Lung (tissue), 12 donors: ENCODE measurements around the gene KLHL29. TPM values are rescaled to one million over a fixed set of nuclear protein-coding genes. Genes with fewer than 3 reads are reported as not detected.

ENCODE experiments used
- ATAC-seq: fragments of 200-7000 bp; cut with Tn5 transposase; one replicate; pipeline ENCODE4 v1.9.1; 2020; ENCODE audit warnings: moderate number of reproducible peaks; ENCODE audit not compliant: insufficient read depth, low FRiP score
- DNase-seq, 3 donors: peaks; one replicate each; pipeline ENCODE4 v3.0.0-alpha.2; 2013 to 2017
- H3K27ac ChIP-seq, 2 donors: one replicate each; pipeline ENCODE4 v1.5.1; 2013; ENCODE audit warnings: mild to moderate bottlenecking in 2 of 2, moderate library complexity in 2 of 2, control low read depth in 1 of 2, inconsistent platforms in 1 of 2, low read depth in 1 of 2, low read length in 1 of 2
- H3K27me3 ChIP-seq, 3 donors: one replicate each; pipeline ENCODE4 v1.5.1; 2013; ENCODE audit warnings: low read length in 2 of 3; ENCODE audit not compliant: control insufficient read depth in 3 of 3, insufficient read depth in 3 of 3
- H3K36me3 ChIP-seq, 4 donors: one replicate each; pipeline ENCODE4 v1.5.1; 2013; ENCODE audit warnings: low read length in 4 of 4, mild to moderate bottlenecking in 1 of 4, moderate library complexity in 1 of 4; ENCODE audit not compliant: control insufficient read depth in 4 of 4, insufficient read depth in 4 of 4
- H3K4me1 ChIP-seq, 5 donors: one replicate each; pipeline ENCODE4 v1.5.1; 2013; ENCODE audit warnings: low read length in 5 of 5, mild to moderate bottlenecking in 2 of 5, moderate library complexity in 1 of 5; ENCODE audit not compliant: control insufficient read depth in 5 of 5, insufficient read depth in 5 of 5
- H3K4me3 ChIP-seq: one replicate; pipeline ENCODE4 v1.5.1; 2013; ENCODE audit warnings: mild to moderate bottlenecking, control low read depth, moderate library complexity
- H3K9ac ChIP-seq, 2 donors: one replicate each; pipeline ENCODE4 v1.5.1; 2013; ENCODE audit warnings: low read length in 2 of 2, control low read depth in 1 of 2; ENCODE audit not compliant: insufficient read depth in 1 of 2
- H3K9me3 ChIP-seq, 4 donors: one replicate each; pipeline ENCODE4 v1.5.1; 2013; ENCODE audit warnings: low read length in 3 of 4, mild to moderate bottlenecking in 1 of 4, moderate library complexity in 1 of 4; ENCODE audit not compliant: control insufficient read depth in 4 of 4, insufficient read depth in 3 of 4
- WGBS, 2 donors: extraction: QIAGEN DNeasy Blood & Tissue Kit; methylation state at CpG; one replicate each; pipeline ENCODE4 v1.1.7; 2013; 5-methylcytosine and 5-hydroxymethylcytosine counted together
- polyA plus RNA-seq, 2 donors: library from polyadenylated mRNA; stranded (reverse); fragments of 200-250 nt; gene quantifications; one replicate each; pipeline ENCODE4 v1.2.1, GENCODE V29; 2013
- total RNA-seq, 2 donors: library from RNA; depleted of rRNA in 1 of 2; stranded (reverse); fragments of >200 nt in 1 of 2; gene quantifications; one replicate each; pipeline ENCODE4 v1.2.1, GENCODE V29; 2014 to 2021
- TF ChIP-seq, protein P1 (sequence below): IDR thresholded peaks from 2 replicates; pipeline ENCODE4 v1.5.1; 2012; ENCODE audit warnings: mild to moderate bottlenecking; ENCODE audit errors: control extremely low read depth, extremely low read depth
- donor health status: control.
- donor health status: control.
- donor health status: Bipolar disorder and iron deficiency.
- donor health status: healthy.
- donor health status: DM: yes; HTN: yes; CAD: no.

KLHL29 gene
- total and polyA plus RNA-seq, 4 donors: 2.7 to 16.2 (median 3.5) TPM

DNA sequence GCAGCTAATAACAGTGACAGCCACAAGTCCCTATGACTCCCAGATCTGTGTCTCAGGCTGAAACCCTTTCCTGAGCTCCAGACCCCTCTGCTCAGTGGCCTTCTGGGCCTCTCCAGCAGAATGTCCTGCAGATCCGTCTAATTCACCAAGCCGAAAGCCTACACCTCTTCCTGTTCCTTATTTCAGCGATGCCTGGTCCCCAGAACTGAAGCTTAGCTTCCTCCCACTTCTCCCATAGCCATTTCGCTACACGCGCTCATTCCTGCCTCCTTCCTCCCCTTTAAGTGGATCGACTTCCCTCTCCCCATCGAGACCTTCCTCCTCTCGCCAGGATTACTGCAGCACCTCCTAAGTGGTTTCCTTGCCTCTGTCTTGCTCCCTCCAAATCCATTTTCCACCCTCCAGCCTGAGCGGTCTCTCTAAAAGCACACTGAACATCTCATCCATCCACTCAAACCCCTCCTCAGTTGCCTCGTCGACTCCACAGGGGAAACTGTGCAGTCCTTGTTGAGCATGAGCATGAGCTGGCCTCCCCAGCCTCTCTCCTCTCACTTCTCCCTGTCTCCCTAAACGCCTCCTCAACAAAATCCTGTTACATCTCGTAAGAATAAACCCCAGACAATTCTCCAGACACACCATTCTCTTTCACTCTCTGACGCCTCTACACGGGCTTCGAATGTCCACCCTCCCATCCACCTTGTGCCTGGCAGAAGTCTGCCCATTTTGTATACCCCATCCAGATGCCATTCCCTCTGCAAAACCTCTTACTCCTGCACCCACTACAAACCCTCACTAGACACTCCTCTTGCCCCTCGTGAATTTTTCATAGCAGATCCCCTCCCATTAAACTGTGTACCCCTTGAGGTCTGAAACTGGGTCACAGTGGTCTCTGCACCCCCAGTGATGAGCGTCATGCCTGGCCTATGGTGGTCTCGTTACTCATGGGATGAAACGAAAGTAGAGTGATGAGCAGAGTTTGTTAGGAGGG, 309.4 kb downstream of the KLHL29 start:
- WGBS, 2 donors: 76 to 82% methylated on average over 21 of the region's 21 CpGs
- Histone ChIP-seq H3K36me3 (peaks cover 0 to 13% (median 0%) of the 10 kb centered on the region in 4 donors), H3K27me3 (no peaks in the 10 kb centered on the region), H3K4me3 (no peak overlapping the region), H3K9ac (no peak overlapping the region), H3K9me3 (no peaks in the 10 kb centered on the region), H3K4me1 (peaks cover 0 to 19% (median 2%) of the 10 kb centered on the region in 5 donors), H3K27ac (no peak overlapping the region)
- DNase-seq (peak in 1 of 3 donors; percentile 3), ATAC-seq (no peak)
- TF ChIP-seq, protein P1, sequence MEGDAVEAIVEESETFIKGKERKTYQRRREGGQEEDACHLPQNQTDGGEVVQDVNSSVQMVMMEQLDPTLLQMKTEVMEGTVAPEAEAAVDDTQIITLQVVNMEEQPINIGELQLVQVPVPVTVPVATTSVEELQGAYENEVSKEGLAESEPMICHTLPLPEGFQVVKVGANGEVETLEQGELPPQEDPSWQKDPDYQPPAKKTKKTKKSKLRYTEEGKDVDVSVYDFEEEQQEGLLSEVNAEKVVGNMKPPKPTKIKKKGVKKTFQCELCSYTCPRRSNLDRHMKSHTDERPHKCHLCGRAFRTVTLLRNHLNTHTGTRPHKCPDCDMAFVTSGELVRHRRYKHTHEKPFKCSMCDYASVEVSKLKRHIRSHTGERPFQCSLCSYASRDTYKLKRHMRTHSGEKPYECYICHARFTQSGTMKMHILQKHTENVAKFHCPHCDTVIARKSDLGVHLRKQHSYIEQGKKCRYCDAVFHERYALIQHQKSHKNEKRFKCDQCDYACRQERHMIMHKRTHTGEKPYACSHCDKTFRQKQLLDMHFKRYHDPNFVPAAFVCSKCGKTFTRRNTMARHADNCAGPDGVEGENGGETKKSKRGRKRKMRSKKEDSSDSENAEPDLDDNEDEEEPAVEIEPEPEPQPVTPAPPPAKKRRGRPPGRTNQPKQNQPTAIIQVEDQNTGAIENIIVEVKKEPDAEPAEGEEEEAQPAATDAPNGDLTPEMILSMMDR: no peak

DNA sequence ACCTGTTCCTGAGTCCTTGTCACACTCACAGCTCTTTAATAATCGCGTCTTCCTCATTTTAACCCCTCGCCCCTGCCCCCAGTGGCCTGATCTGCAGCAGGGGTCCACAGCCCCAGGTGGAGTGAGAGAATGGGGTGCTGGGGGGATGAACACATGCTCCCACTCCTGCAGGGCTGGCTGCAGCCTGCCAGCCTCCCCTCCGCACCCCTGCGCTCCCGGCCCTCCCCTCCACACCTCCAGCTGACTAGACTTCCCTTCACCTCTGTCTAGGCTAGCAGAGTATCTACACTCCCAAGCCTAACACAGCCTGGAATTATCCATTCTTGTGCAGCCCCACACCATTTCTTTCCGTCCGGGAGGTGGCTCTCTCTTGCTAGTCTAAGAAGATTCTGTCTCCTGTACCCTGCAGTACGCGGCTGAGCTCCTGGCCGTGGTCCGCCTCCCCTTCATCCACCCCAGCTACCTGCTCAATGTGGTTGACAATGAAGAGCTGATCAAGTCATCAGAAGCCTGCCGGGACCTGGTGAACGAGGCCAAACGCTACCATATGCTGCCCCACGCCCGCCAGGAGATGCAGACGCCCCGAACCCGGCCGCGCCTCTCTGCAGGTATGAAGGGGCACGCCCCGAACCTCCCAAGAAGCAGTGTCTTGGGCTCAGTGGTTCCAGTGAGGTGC, 310.4 kb downstream of the KLHL29 start:
- H3K27ac ChIP-seq: no peak overlapping the region
- H3K27me3 ChIP-seq: no peaks in the 10 kb centered on the region
- H3K9me3 ChIP-seq: peaks cover 0 to 4% (median 0%) of the 10 kb centered on the region in 4 donors
- no peak overlapping the region for H3K4me3 ChIP-seq
- H3K36me3 ChIP-seq: peaks cover 0 to 13% (median 0%) of the 10 kb centered on the region in 4 donors
- ATAC-seq: no peak
- TF ChIP-seq, protein P1: no peak
- no peak overlapping the region for H3K9ac ChIP-seq
- peak in 1 of 3 donors; percentile 8 for DNase-seq
- WGBS, 2 donors: 95 to 96% methylated on average over 24 of the region's 24 CpGs
- peaks cover 0 to 22% (median 7%) of the 10 kb centered on the region in 5 donors for H3K4me1 ChIP-seq

DNA sequence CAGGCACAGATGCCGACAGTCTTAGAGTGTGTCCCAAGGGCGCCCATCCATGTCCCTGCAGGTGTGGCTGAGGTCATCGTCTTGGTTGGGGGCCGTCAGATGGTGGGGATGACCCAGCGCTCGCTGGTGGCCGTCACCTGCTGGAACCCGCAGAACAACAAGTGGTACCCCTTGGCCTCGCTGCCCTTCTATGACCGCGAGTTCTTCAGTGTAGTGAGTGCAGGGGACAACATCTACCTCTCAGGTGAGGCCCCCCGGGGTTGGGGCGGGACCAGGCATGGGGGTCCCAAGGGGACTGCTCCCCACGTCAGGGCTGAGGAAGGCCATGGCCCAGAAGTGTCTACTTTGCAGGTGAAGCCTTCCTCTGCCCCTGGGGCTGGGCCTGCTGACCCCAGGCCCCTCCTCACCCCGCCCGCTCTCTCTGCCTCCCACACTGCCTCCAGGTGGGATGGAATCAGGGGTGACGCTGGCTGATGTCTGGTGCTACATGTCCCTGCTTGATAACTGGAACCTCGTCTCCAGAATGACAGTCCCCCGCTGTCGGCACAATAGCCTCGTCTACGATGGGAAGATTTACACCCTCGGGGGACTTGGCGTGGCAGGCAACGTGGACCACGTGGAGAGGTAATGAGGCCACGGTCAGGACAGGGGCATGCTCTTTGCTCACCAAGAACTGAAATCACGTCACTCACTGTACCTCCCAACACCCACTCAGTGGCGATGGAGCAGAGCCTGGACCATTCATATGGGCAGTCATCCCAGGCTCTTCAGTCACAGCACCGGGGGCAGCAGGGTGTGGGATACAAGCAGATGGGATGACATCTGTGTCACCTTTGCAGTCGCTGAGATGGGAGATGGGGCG, 311.1 kb downstream of the KLHL29 start:
- no peak for ATAC-seq

More for the DNA sequence above, 311.1 kb downstream of the KLHL29 start:
- Histone ChIP-seq H3K27ac (no peak overlapping the region), H3K27me3 (no peaks in the 10 kb centered on the region), H3K9ac (no peak overlapping the region), H3K9me3 (peaks cover 0 to 4% (median 0%) of the 10 kb centered on the region in 4 donors), H3K4me3 (no peak overlapping the region), H3K4me1 (peaks cover 0 to 22% (median 7%) of the 10 kb centered on the region in 5 donors), H3K36me3 (peaks cover 0 to 12% (median 0%) of the 10 kb centered on the region in 4 donors)
- WGBS, 2 donors: 97 to 98% methylated on average over 32 of the region's 32 CpGs
- peak in 1 of 3 donors; percentile 9 for DNase-seq
- TF ChIP-seq, protein P1: no peak
